ENCODE measurements around the gene FBXW7. TPM values are rescaled to one million over a fixed set of nuclear protein-coding genes. Genes with fewer than 3 reads are reported as not detected.

FBXW7 gene
- total RNA-seq, 1 donor from 2014 or later = 128 TPM

DNA sequence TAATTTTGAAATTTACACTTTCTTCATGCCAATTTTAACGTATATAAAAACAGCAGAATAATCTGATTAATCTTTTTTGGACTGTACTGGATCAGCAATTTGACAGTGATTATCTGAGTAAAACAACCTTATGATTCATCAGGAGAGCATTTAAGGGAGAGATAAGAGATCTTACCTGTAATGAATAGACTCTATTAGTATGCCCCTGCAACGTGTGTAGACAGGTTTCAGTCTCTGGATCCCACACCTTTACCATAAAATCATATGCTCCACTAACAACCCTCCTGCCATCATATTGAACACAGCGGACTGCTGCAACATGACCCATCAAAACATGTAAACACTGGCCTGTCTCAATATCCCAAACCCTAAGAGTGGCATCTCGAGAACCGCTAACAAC lies 210.1 kb downstream of the FBXW7 start:
- Histone ChIP-seq H3K27me3 (no peaks in the 10 kb centered on the region), H3K4me3 (no peak overlapping the region), H3K4me1 (no peaks in the 10 kb centered on the region), H3K27ac (no peak overlapping the region), H3K36me3 (peaks cover 21 to 27% of the 10 kb centered on the region in 2 donors), H3K9me3 (no peaks in the 10 kb centered on the region)
- TF ChIP-seq, protein P1, sequence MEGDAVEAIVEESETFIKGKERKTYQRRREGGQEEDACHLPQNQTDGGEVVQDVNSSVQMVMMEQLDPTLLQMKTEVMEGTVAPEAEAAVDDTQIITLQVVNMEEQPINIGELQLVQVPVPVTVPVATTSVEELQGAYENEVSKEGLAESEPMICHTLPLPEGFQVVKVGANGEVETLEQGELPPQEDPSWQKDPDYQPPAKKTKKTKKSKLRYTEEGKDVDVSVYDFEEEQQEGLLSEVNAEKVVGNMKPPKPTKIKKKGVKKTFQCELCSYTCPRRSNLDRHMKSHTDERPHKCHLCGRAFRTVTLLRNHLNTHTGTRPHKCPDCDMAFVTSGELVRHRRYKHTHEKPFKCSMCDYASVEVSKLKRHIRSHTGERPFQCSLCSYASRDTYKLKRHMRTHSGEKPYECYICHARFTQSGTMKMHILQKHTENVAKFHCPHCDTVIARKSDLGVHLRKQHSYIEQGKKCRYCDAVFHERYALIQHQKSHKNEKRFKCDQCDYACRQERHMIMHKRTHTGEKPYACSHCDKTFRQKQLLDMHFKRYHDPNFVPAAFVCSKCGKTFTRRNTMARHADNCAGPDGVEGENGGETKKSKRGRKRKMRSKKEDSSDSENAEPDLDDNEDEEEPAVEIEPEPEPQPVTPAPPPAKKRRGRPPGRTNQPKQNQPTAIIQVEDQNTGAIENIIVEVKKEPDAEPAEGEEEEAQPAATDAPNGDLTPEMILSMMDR (IDR thresholded peaks at IDR 0.05) = no peak
- DNase-seq (ENCODE audit: low spot score in 2 of 2) = no peak
- intact Hi-C loops (cut with DNase I) = no loop called here

DNA sequence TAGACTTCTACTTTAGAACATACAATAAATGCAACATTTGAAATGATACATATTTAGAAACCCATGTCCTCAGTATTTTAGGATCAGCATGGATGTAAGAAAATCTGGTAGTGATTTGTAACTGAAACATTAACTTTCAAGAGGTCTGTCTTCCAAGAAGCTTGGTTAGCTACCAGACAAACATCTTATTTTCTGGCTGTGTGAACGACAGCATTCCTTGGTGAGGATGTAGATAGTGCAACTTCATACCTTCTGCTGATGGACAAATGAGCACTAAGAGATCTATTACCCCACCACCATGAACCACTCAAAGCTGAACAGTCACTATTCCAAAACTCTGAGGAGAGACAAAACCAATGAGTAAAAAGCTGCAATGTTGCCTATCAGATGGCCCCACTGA lies 212.7 kb downstream of the FBXW7 start:
- H3K27me3 ChIP-seq = no peaks in the 10 kb centered on the region
- H3K27ac ChIP-seq = no peak overlapping the region
- intact Hi-C loops (cut with DNase I) = no loop called here
- no peak for DNase-seq (ENCODE audit: low spot score in 2 of 2)
- peaks cover 17 to 20% of the 10 kb centered on the region in 2 donors for H3K36me3 ChIP-seq
- H3K4me1 ChIP-seq = no peaks in the 10 kb centered on the region
- H3K9me3 ChIP-seq = no peaks in the 10 kb centered on the region
- TF ChIP-seq, protein P1 (IDR thresholded peaks at IDR 0.05) = no peak
- H3K4me3 ChIP-seq = no peak overlapping the region

DNA sequence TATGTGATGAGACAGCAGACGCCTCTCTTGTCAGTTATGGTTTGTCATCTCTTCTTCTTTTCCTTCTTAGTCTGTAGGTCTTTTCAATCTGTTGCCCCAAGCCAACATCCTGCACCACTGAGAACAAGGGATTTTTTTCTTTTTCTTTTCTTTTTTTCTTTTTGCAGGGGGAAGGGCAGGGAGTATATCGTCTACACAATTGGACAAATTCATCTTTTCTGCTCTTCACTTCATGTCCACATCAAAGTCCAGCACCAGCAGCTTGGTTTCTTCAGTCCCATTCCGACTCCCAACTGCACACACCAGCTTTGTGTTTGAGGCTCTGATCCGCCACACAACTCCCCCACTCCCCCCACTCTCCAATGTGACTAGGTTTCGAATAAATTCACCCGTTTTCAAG lies 213.2 kb downstream of the FBXW7 start:
- Histone ChIP-seq H3K27me3 (no peaks in the 10 kb centered on the region), H3K36me3 (peaks cover 14 to 17% of the 10 kb centered on the region in 2 donors), H3K4me1 (no peaks in the 10 kb centered on the region), H3K27ac (no peak overlapping the region), H3K9me3 (no peaks in the 10 kb centered on the region), H3K4me3 (no peak overlapping the region)
- no peak for DNase-seq (ENCODE audit: low spot score in 2 of 2)
- intact Hi-C loops (cut with DNase I) = no loop called here
- TF ChIP-seq, protein P1 (IDR thresholded peaks at IDR 0.05) = no peak

DNA sequence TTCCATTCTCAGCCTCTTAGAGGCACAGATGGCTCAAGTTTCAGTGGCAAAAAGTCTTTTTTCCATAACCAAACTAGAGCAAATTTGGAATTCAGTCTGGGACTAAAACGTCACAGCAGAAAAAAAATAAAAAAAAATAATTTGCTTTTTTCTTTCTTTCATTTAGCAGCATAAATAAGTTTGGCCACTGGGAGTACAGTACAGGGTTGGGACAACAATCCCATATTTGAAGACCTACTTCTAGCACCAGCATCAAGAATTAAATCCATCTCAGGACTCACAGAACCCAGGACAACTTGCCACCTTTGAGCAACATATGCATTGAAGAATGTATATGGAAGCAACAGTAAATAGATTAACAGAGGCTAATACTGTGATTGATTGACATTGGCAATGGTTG lies 214.0 kb downstream of the FBXW7 start:
- intact Hi-C loops (cut with DNase I) = no loop called here

DNA sequence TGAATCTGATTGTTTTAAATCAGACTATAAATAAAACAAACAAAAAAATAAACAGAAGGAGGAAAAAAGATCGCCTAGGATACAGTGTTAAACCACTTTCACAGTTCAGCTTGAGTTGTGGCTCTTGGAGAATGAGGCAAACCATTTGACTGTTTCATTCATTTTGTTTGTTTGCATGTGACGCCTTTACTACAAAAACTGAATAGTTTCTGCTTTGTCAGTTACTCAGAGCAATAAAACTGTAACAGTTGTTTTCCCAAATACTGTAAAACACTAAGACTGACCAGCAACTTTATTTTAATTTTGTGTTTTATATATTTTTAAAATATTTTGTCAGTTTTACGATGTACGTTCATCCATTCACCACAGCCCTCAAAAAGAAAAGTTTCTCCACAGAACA lies 214.5 kb downstream of the FBXW7 start:
- TF ChIP-seq, protein P1 (IDR thresholded peaks at IDR 0.05) = no peak
- Histone ChIP-seq H3K4me3 (no peak overlapping the region), H3K27ac (no peak overlapping the region), H3K4me1 (no peaks in the 10 kb centered on the region), H3K27me3 (no peaks in the 10 kb centered on the region), H3K36me3 (peaks cover 14 to 17% of the 10 kb centered on the region in 2 donors), H3K9me3 (no peaks in the 10 kb centered on the region)
- DNase-seq (ENCODE audit: low spot score in 2 of 2) = no peak
- intact Hi-C loops (cut with DNase I) = no loop called here

More for the DNA sequence above, 214.0 kb downstream of the FBXW7 start:
- TF ChIP-seq, protein P1 (IDR thresholded peaks at IDR 0.05) = no peak
- Histone ChIP-seq H3K27ac (no peak overlapping the region), H3K27me3 (no peaks in the 10 kb centered on the region), H3K36me3 (peaks cover 14 to 17% of the 10 kb centered on the region in 2 donors), H3K4me3 (no peak overlapping the region), H3K4me1 (no peaks in the 10 kb centered on the region), H3K9me3 (no peaks in the 10 kb centered on the region)
- no peak for DNase-seq (ENCODE audit: low spot score in 2 of 2)

DNA sequence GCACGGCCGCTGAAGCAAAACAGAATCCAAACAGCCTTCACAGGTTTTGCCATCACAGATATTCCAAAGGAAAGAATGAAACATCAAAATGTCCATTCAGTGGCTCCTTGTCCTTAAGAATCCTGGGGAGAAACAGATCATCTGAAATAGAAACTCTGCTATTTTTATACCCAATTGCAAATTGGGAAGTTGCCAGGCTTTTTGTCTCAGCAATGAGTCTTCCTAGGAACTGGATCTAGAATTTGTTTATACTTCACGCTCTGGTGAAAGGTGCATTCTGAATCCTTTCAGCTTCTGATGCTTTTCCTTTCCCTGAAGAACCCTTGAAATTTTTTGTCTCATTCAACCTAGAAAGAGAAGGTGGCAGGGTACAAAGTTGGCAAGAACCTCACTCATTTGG lies 218.9 kb downstream of the FBXW7 start:
- DNase-seq (ENCODE audit: low spot score in 2 of 2) = no peak
- no peak overlapping the region for H3K27ac ChIP-seq
- no peaks in the 10 kb centered on the region for H3K4me1 ChIP-seq
- H3K9me3 ChIP-seq = no peaks in the 10 kb centered on the region
- intact Hi-C loops (cut with DNase I) = no loop called here
- TF ChIP-seq, protein P1 (IDR thresholded peaks at IDR 0.05) = no peak
- H3K27me3 ChIP-seq = no peaks in the 10 kb centered on the region
- H3K4me3 ChIP-seq = no peak overlapping the region
- H3K36me3 ChIP-seq = no peaks in the 10 kb centered on the region

Data from ascending aorta (tissue), 2 donors.